ENCODE data around the gene KCNIP3. TPM values are rescaled to one million over a fixed set of nuclear protein-coding genes. Genes with fewer than 3 reads are reported as not detected.
"Not testable (repeated sequence)": the region's sequence is repeated elsewhere in the genome, so short reads cannot be mapped to it uniquely, and the experiment has no call there.

The KCNIP3 gene
- total RNA-seq, 2 experiments from 2014 or later: not detected

GRCh38 chr2:95433973-95434372 lies 136.8 kb downstream of the KCNIP3 start:
- CTCF ChIA-PET, POLR2A ChIA-PET: not testable (repeated sequence)

- CTCF ChIA-PET, POLR2A ChIA-PET: not testable (repeated sequence)
Observed at GRCh38 chr2:95434507-95435076, 137.4 kb downstream of the KCNIP3 start.

GRCh38 chr2:95435162-95435871 lies 138.2 kb downstream of the KCNIP3 start:
- CTCF ChIA-PET, POLR2A ChIA-PET: not testable (repeated sequence)

Other genes starting within 250 kb of the KCNIP3 start
- 10 to 100 TPM; 83.5 to 84.0 TPM for gene MRPS5, start 175.5 kb upstream of the KCNIP3 start, total RNA-seq
- gene ZNF514, start 137.5 kb upstream of the KCNIP3 start, total RNA-seq: 10 to 100 TPM; 10.1 to 11.6 TPM
- 1 to 10 TPM; 5.0 TPM for gene ZNF2, start 131.5 kb upstream of the KCNIP3 start, total RNA-seq
- 1 to 10 TPM; 3.4 to 4.3 TPM for gene ZNF892, start 89.8 kb upstream of the KCNIP3 start, total RNA-seq
- under 1 TPM; 0.25 to 0.48 TPM for gene PROM2, start 22.9 kb upstream of the KCNIP3 start, total RNA-seq
- 10 to 100 TPM; 33.8 to 37.5 TPM for gene FAHD2A, start 105.4 kb downstream of the KCNIP3 start, total RNA-seq
- gene TRIM43B, start 187.4 kb downstream of the KCNIP3 start, total RNA-seq: not detected

Measured in activated CD8-positive, alpha-beta memory T cell treated with anti-CD3 and anti-CD28 coated beads for 36 hours (primary cell).